Metanephros (tissue), 2 donors: ENCODE data around the gene LRAT. TPM values are rescaled to one million over a fixed set of nuclear protein-coding genes. Genes with fewer than 3 reads are reported as not detected.

Experiments
- small RNA-seq: library from RNA; depleted of rRNA; stranded (forward); fragments of <200 nt; gene quantifications from one replicate; pipeline ENCODE3, GENCODE V24; 2014; ENCODE audit warnings: low replicate concordance
- total RNA-seq: library from RNA; depleted of rRNA; stranded (reverse); fragments of >200 nt; gene quantifications from one replicate; pipeline ENCODE4 v1.2.3, GENCODE V29; 2014

LRAT gene
- 0.58 TPM for total RNA-seq

GRCh38 chr4:154743683-154744340 lies at the start of gene LRAT:
Gene LRAT (plus strand): TSS chr4:154744000. CDS start chr4:154744327, 327 bp downstream.

GRCh38 chr4:154781126-154781982 lies 37.6 kb downstream of the LRAT start, which contains the start of gene RBM46:
Gene RBM46 (plus strand): TSS chr4:154781272. CDS start chr4:154796753, 15,481 bp downstream.

Small RNA genes lying within 50 kb of the gene (small RNA-seq; reads per million reads assigned to genes)
- gene NDUFB2P1 = not detected
- not detected for gene RNU2-44P
- gene RNU2-66P = not detected

Other genes with a start within 250 kb of the LRAT start
- 69.7 TPM for gene PLRG1, start 193.6 kb upstream of the LRAT start, total RNA-seq
- 5.6 TPM for gene FGB, start 181.0 kb upstream of the LRAT start, total RNA-seq
- 1.6 TPM for gene FGA, start 153.3 kb upstream of the LRAT start, total RNA-seq
- gene FGG, start 131.3 kb upstream of the LRAT start, total RNA-seq = 1.1 TPM
- gene RBM46, start 37.3 kb downstream of the LRAT start, total RNA-seq = not detected